Liver (tissue), 9 donors: Measurements from ENCODE around the gene LRRC7. TPM values are rescaled to one million over a fixed set of nuclear protein-coding genes. Genes with fewer than 3 reads are reported as not detected.

ENCODE experiments used
- DNase-seq: peaks from one replicate; pipeline ENCODE4 v3.0.0-alpha.2; 2017; ENCODE audit warnings: low spot score
- H3K27ac ChIP-seq, 2 donors: one replicate each; pipeline ENCODE4 v1.7.0; 2013; ENCODE audit warnings: inconsistent platforms in 2 of 2, low read length in 2 of 2, control low read depth in 1 of 2, low read depth in 1 of 2, mild to moderate bottlenecking in 1 of 2
- H3K27me3 ChIP-seq, 4 donors: one replicate each; pipeline versions ENCODE4 v1.6.1 to v1.7.0; 2013; ENCODE audit warnings: low read length in 3 of 4, inconsistent platforms in 1 of 4, mild to moderate bottlenecking in 1 of 4, moderate library complexity in 1 of 4; ENCODE audit not compliant: control insufficient read depth in 4 of 4, insufficient read depth in 4 of 4
- H3K36me3 ChIP-seq, 4 donors: one replicate each; pipeline versions ENCODE4 v1.6.1 to v1.7.0; 2013; ENCODE audit warnings: low read length in 3 of 4, mild to moderate bottlenecking in 3 of 4, low read depth in 1 of 4, moderate library complexity in 1 of 4; ENCODE audit not compliant: control insufficient read depth in 4 of 4, insufficient read depth in 3 of 4
- H3K4me1 ChIP-seq, 4 donors: one replicate each; pipeline versions ENCODE4 v1.6.1 to v1.7.0; 2013; ENCODE audit warnings: low read length in 3 of 4, mild to moderate bottlenecking in 3 of 4, moderate library complexity in 1 of 4; ENCODE audit not compliant: control insufficient read depth in 4 of 4, insufficient read depth in 4 of 4
- H3K4me3 ChIP-seq, 3 donors: one replicate each; pipeline versions ENCODE4 v1.6.1 to v1.7.0; 2013; ENCODE audit warnings: low read length in 3 of 3, control low read depth in 1 of 3, low read depth in 1 of 3, mild to moderate bottlenecking in 1 of 3
- H3K9ac ChIP-seq, 2 donors: one replicate each; pipeline ENCODE4 v1.7.0; 2013; ENCODE audit warnings: low read length in 2 of 2, mild to moderate bottlenecking in 2 of 2, moderate library complexity in 2 of 2, control low read depth in 1 of 2, low read depth in 1 of 2
- H3K9me3 ChIP-seq, 4 donors: one replicate each; pipeline versions ENCODE4 v1.6.1 to v1.7.0; 2013; ENCODE audit warnings: low read length in 3 of 4; ENCODE audit not compliant: control insufficient read depth in 4 of 4
- EGR1 ChIP-seq, 2 donors: IDR thresholded peaks; 2 replicates each; pipeline ENCODE4 v1.6.1; 2016 to 2018; ENCODE audit warnings: antibody characterized with exemption in 2 of 2, low read depth in 2 of 2
- FOXA1 ChIP-seq: IDR thresholded peaks from 2 replicates; pipeline ENCODE4 v1.6.1; 2016; ENCODE audit warnings: antibody characterized with exemption
- HNF4A ChIP-seq, 2 donors: conservative IDR thresholded peaks; 2 replicates each; pipeline ENCODE4 v1.6.1; 2016; ENCODE audit warnings: antibody characterized with exemption in 2 of 2, mild to moderate bottlenecking in 2 of 2
- HNF4G ChIP-seq: IDR thresholded peaks from 2 replicates; pipeline ENCODE4 v1.6.1; 2016; ENCODE audit warnings: antibody characterized with exemption
- NR2F2 ChIP-seq: IDR thresholded peaks from 2 replicates; pipeline ENCODE4 v1.6.1; 2016; ENCODE audit warnings: antibody characterized with exemption
- RAD21 ChIP-seq, 2 donors: IDR thresholded peaks; 2 replicates each; pipeline ENCODE4 v1.6.1; 2016; ENCODE audit warnings: antibody characterized with exemption in 2 of 2, mild to moderate bottlenecking in 2 of 2
- RXRA ChIP-seq, 2 donors: IDR thresholded peaks; 2 replicates each; pipeline ENCODE4 v1.6.1; 2017 to 2018; ENCODE audit warnings: antibody characterized with exemption in 2 of 2, mild to moderate bottlenecking in 1 of 2
- SP1 ChIP-seq: IDR thresholded peaks from 2 replicates; pipeline ENCODE4 v1.6.1; 2018; ENCODE audit warnings: antibody characterized with exemption, mild to moderate bottlenecking
- TAF1 ChIP-seq: conservative IDR thresholded peaks from 2 replicates; pipeline ENCODE4 v1.6.1; 2016; ENCODE audit warnings: antibody characterized with exemption, mild to moderate bottlenecking
- YY1 ChIP-seq: IDR thresholded peaks from 2 replicates; pipeline ENCODE4 v1.6.1; 2016; ENCODE audit warnings: antibody characterized with exemption, mild to moderate bottlenecking
- WGBS: extraction: QIAGEN DNeasy Blood & Tissue Kit; methylation state at CpG from one replicate; pipeline ENCODE4 v1.1.7; 2013; 5-methylcytosine and 5-hydroxymethylcytosine counted together
- polyA plus RNA-seq, 2 donors: library from polyadenylated mRNA; stranded (reverse) in 1 of 2; unstranded in 1 of 2; fragments of 200-250 nt in 1 of 2; fragments of >200 nt in 1 of 2; fragmentation: Nextera tagmentation in 1 of 2; extraction: Ambion mirVana in 1 of 2; gene quantifications; one replicate each; pipeline versions ENCODE4 v1.2.1 to v1.2.3, GENCODE V29; 2013 to 2015
- total RNA-seq, 2 donors: library from RNA; depleted of rRNA; stranded (reverse); fragments of >200 nt; gene quantifications; one replicate each; pipeline ENCODE4 v1.2.3, GENCODE V29; 2014
- TF ChIP-seq, protein P1 (sequence below): IDR thresholded peaks from 2 replicates; pipeline ENCODE4 v1.6.1; 2016; ENCODE audit warnings: antibody characterized with exemption
- TF ChIP-seq, protein P2 (sequence below): IDR thresholded peaks from 2 replicates; pipeline ENCODE4 v1.6.1; 2016; ENCODE audit warnings: antibody characterized with exemption
- TF ChIP-seq, protein P3 (sequence below): fragments of 150-350 bp; IDR thresholded peaks from 2 replicates; pipeline ENCODE4 v1.5.1; 2017; ENCODE audit warnings: improper control_type of control experiment, low read depth, low read length; ENCODE audit not compliant: missing input control
- TF ChIP-seq, protein P4 (sequence below): IDR thresholded peaks from 2 replicates; pipeline ENCODE4 v1.6.1; 2016; ENCODE audit warnings: antibody characterized with exemption
- TF ChIP-seq, protein P5 (sequence below): IDR thresholded peaks from 2 replicates; pipeline ENCODE4 v1.6.1; 2016; ENCODE audit warnings: antibody characterized with exemption, mild to moderate bottlenecking
- donor health status: healthy.
- donor health status: healthy.
- donor health status: healthy.
- donor health status: healthy.
- donor health status: healthy.

Gene LRRC7
- total and polyA plus RNA-seq, 4 donors: 0.08 to 1.1 (median 0.67) TPM

DNA sequence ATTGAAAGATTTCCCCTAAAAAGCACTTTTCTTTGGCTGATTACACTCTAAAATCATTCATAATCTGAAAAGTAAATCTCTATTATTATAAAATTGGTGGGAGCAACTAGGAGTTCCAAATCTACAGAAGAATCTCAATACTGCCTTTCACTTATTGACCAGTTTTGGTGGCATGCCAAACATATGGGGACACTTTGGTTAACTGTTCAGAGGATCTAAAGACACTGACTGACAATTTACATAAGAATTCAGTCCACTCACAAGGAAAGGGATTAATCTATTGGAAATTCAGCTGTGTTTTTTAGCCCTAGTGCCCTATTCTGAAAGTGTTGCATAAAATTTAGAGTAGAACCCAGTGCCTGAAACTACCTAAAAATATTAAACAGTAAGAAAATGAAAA lies 524.1 kb downstream of the LRRC7 start:
- no peak for DNase-seq
- Histone ChIP-seq H3K36me3 (no peaks in the 10 kb centered on the region), H3K4me3 (no peak overlapping the region), H3K9me3 (no peaks in the 10 kb centered on the region), H3K9ac (no peak overlapping the region), H3K4me1 (peaks cover 0 to 1% (median 0%) of the 10 kb centered on the region in 4 donors), H3K27me3 (no peaks in the 10 kb centered on the region), H3K27ac (no peak overlapping the region)
- TF ChIP-seq RAD21 (IDR thresholded peaks at IDR 0.05) (no peak), SP1 (no peak), NR2F2 (no peak), FOXA1 (no peak), HNF4G (no peak)
- TF ChIP-seq, protein P1, sequence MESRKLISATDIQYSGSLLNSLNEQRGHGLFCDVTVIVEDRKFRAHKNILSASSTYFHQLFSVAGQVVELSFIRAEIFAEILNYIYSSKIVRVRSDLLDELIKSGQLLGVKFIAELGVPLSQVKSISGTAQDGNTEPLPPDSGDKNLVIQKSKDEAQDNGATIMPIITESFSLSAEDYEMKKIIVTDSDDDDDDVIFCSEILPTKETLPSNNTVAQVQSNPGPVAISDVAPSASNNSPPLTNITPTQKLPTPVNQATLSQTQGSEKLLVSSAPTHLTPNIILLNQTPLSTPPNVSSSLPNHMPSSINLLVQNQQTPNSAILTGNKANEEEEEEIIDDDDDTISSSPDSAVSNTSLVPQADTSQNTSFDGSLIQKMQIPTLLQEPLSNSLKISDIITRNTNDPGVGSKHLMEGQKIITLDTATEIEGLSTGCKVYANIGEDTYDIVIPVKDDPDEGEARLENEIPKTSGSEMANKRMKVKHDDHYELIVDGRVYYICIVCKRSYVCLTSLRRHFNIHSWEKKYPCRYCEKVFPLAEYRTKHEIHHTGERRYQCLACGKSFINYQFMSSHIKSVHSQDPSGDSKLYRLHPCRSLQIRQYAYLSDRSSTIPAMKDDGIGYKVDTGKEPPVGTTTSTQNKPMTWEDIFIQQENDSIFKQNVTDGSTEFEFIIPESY: no peak
- TF ChIP-seq, protein P2, sequence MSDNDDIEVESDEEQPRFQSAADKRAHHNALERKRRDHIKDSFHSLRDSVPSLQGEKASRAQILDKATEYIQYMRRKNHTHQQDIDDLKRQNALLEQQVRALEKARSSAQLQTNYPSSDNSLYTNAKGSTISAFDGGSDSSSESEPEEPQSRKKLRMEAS: no peak
- TF ChIP-seq, protein P3, sequence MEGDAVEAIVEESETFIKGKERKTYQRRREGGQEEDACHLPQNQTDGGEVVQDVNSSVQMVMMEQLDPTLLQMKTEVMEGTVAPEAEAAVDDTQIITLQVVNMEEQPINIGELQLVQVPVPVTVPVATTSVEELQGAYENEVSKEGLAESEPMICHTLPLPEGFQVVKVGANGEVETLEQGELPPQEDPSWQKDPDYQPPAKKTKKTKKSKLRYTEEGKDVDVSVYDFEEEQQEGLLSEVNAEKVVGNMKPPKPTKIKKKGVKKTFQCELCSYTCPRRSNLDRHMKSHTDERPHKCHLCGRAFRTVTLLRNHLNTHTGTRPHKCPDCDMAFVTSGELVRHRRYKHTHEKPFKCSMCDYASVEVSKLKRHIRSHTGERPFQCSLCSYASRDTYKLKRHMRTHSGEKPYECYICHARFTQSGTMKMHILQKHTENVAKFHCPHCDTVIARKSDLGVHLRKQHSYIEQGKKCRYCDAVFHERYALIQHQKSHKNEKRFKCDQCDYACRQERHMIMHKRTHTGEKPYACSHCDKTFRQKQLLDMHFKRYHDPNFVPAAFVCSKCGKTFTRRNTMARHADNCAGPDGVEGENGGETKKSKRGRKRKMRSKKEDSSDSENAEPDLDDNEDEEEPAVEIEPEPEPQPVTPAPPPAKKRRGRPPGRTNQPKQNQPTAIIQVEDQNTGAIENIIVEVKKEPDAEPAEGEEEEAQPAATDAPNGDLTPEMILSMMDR: no peak

DNA sequence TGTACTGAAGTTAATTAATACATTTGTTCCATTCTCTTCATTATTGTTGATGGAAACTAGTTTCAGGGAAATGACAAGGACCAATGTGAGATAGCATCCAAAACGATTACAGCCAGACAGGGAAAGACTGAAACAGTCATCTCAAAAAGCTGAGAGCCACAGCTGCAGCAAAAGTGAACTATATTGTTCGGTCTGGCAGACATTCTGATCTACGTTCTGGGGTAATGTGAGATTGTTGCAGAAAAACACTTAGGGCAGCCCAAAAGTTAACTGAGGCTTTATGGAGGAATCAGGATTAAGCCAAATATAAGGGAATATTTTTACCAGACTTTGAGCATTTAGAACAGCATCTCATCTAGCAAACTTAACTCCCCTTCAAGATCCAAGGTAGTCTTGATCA lies 524.8 kb downstream of the LRRC7 start:
- Histone ChIP-seq H3K9me3 (no peaks in the 10 kb centered on the region), H3K9ac (no peak overlapping the region), H3K27me3 (no peaks in the 10 kb centered on the region), H3K4me3 (no peak overlapping the region), H3K27ac (no peak overlapping the region), H3K36me3 (no peaks in the 10 kb centered on the region), H3K4me1 (peaks cover 0 to 1% (median 0%) of the 10 kb centered on the region in 4 donors)
- 65% methylated on average over 3 of the region's 3 CpGs for WGBS
- no peak for DNase-seq
- TF ChIP-seq, protein P4, sequence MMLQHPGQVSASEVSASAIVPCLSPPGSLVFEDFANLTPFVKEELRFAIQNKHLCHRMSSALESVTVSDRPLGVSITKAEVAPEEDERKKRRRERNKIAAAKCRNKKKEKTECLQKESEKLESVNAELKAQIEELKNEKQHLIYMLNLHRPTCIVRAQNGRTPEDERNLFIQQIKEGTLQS: no peak
- TF ChIP-seq HNF4A (conservative IDR thresholded peaks at IDR 0.05) (no peak), HNF4G (no peak), EGR1 (IDR thresholded peaks at IDR 0.05; ENCODE audit: low read depth in 2 of 2) (no peak), TAF1 (no peak), NR2F2 (no peak), RXRA (IDR thresholded peaks at IDR 0.05) (no peak), YY1 (no peak), RAD21 (IDR thresholded peaks at IDR 0.05) (no peak), SP1 (no peak)
- TF ChIP-seq, protein P5, sequence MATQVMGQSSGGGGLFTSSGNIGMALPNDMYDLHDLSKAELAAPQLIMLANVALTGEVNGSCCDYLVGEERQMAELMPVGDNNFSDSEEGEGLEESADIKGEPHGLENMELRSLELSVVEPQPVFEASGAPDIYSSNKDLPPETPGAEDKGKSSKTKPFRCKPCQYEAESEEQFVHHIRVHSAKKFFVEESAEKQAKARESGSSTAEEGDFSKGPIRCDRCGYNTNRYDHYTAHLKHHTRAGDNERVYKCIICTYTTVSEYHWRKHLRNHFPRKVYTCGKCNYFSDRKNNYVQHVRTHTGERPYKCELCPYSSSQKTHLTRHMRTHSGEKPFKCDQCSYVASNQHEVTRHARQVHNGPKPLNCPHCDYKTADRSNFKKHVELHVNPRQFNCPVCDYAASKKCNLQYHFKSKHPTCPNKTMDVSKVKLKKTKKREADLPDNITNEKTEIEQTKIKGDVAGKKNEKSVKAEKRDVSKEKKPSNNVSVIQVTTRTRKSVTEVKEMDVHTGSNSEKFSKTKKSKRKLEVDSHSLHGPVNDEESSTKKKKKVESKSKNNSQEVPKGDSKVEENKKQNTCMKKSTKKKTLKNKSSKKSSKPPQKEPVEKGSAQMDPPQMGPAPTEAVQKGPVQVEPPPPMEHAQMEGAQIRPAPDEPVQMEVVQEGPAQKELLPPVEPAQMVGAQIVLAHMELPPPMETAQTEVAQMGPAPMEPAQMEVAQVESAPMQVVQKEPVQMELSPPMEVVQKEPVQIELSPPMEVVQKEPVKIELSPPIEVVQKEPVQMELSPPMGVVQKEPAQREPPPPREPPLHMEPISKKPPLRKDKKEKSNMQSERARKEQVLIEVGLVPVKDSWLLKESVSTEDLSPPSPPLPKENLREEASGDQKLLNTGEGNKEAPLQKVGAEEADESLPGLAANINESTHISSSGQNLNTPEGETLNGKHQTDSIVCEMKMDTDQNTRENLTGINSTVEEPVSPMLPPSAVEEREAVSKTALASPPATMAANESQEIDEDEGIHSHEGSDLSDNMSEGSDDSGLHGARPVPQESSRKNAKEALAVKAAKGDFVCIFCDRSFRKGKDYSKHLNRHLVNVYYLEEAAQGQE: no peak
- TF ChIP-seq, protein P2: no peak
- TF ChIP-seq, protein P1: no peak
- TF ChIP-seq, protein P3: no peak
